ENCODE data around the gene CYP2W1.

GRCh38 chr7:1008733-1009363, 25.9 kb downstream of the CYP2W1 start:
- TF ChIP-seq GABPA (IDR thresholded peaks at IDR 0.05; ENCODE audit: low read depth) (no peak), MTA3 (IDR thresholded peaks at IDR 0.05; ENCODE audit: borderline replicate concordance, low read length) (no peak), ZBTB33 (IDR thresholded peaks at IDR 0.05) (no peak), POLR2AphosphoS5 (IDR thresholded peaks at IDR 0.05; ENCODE audit: low read length) (peak; percentile 29; the same call in 1 of the 2 replicates)
